ENCODE results near the gene RALGDS. TPM values are rescaled to one million over a fixed set of nuclear protein-coding genes. Genes with fewer than 3 reads are reported as not detected.
A peak's percentile ranks its signal among the peaks of the same experiment; 100 is the strongest.

The RALGDS gene
- total RNA-seq, 1 donor from 2014 or later = 33.7 TPM

DNA sequence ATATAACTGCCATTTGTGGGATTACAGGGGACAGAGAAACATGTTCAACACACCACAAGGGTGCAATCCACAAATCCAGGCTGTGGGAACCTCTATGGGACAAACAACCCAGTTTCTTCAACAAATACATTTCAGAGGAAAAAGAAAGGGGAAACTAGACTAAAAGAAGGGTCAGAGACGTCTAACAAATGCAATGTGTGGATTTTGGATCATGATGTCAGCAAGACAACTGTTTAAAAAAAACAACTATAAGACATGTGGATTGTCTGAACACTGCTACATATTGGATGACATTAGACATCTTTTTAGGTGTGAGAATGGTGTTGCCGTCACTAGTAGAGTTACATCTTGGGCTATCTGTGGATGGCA, 3.9 kb upstream of the RALGDS start:
- no peak for ATAC-seq
- intact Hi-C loops (cut with DNase I) = no loop called here
- DNase-seq (ENCODE audit: missing footprints) = no peak

DNA sequence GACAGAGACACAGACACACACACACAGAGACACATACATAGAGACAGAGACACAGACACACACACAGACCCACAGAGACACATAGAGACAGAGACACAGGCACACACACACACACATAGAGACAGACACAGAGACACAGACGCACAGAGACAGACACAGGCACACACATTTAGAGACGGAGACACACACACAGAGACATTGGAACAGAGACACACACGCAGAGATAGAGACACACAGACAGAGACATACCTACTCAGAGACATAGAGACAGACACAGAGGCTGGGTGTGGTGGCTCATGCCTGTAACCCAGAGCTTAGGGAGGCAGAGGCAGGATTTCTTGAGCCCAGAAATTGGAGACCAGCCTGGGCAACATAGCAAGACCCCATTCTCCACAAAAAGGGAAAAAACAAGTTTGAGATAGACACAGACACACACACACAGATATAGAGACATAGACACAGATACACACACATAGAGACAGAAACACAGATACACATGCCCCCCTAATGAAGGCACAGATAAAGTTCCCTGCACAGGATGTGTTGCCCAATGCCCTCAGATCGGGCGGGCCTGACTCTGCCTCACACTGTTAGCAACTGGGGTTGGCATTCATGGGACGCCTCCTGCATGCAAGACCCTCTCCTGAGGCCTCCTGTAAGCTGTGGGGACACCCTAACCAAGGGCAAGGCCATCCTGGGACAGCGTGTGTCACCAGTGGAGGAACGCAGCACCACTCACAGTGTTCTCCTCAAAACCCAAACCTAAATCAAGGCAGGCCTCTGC, 3.3 kb upstream of the RALGDS start:
- intact Hi-C loops (cut with DNase I) = no loop called here
- DNase-seq (ENCODE audit: missing footprints) = no peak
- ATAC-seq = no peak

DNA sequence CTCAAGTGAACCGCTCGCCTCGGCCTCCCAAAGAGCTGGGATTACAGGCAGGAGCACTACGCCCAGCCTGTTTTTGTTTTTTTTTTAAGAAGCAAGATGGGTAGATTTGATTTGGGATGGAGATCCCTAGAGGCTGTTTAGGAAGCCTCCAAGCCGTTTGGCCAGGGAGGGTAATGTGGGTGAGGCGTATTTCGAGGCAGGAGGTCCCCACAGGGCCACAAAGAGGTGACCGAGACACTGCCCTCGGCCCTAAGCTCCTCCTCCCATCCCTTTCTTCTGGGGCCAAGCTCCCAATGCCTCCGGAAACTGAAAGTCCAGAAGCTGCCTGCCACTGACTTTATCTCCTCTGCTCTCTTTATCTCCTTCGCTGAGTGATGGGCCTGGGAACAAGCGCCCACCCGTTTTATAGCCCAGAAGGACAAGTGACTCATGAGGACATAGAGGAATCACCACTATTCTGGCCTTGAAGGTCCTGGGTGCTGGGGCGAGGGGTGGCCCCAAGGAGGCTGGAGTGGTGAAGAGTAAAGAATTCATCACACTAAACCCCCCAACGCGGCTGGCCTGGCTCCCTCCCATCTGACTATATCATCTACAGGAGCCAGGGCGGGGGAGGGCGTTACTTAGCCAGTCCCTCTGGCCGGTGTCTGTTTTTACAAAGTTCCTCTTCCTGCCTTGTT, 2.0 kb upstream of the RALGDS start:
- intact Hi-C loops (cut with DNase I) = no loop called here
- DNase-seq (ENCODE audit: missing footprints) (no peak), ATAC-seq (no peak)

DNA sequence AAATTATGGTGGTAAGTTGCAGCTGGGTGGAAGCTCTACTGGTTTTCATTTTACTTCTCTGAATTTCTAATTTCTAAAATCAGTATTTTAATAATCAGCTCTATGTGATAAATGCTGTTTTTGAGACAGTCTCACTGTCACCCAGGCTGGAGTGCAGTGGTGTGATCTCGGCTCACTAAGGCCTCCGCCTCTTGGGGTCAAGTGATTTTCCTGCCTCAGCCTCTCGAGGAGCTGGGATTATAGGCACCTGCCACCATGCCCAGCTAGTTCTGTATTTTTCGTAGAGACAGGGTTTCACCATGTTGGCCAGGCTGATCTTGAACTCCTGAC, 1.5 kb upstream of the RALGDS start:
- intact Hi-C loops (cut with DNase I) = no loop called here
- DNase-seq (ENCODE audit: missing footprints) = no peak
- no peak for ATAC-seq

DNA sequence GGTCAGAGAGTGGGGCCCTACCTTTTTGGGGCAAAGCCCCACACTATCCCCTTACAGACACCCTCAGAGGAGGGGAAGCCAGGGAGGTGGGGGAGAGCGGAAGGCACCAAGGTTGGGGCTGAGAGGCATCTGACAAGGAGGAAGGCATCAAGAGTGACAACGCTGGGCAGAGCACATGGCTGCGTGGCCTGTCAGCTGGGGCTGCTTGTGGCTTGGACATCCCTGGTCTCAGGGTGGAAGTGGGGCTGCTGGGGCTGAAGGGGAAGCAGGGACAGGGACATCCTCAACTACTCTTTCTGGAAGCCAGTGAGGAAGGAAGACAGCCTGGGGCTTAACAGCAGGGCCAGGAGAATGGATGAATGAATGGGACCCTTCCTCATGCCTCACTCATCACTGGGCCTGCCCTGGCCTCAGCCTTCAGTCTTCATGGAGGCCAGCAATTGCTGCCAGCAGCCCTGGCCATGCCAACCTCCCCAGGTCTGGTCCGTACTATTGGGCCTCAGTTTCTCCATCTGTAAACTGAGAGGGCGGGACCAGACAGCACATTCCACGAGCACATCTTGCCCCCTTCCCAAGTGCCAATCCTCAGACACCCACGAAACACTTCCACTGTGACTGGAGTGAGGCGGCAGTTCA, 993 bp upstream of the RALGDS start:
- intact Hi-C loops (cut with DNase I) = loop anchor here (2.0 kb wide), 1 partner anchor 23 kb away; no protein-coding TSS in a partner anchor
- DNase-seq (ENCODE audit: missing footprints) = no peak
- peak; percentile 0 for ATAC-seq

DNA sequence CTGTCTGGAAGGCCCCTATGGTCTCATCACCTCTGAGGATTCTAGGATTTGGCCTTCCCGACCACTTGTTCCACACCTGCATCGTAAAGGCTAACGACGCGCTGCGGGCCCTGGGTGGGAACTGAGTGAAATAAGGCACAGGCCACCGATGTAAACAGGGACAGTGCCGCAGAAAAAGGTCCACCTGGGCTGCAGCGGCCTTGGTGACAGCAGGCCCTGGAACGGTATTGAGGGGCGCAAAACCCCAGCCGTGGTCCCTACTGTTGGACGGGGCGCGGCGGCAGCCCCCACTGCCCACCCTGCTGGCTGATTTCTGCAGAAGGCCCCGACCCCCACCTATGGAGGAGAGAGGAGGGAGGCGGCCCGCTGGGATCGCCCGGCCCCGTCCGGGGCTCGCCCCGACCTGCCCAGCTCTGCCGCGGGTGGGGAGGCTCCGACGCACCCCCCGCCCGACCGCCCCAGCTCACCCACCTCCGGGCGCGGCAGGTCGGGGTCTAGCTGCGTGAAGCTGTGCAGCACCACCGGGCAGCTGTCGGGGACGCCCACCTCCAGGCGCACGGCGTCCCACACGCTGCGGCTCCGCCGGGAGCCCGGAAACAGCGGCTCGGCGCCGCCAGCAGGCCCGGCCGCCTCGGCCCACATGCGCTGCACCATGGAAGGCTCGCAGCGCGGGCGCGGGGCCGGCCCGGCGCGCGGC, 391 bp downstream of the RALGDS start:
- ATAC-seq (peak; percentile 4), DNase-seq (ENCODE audit: missing footprints) (peak; percentile 57)
- intact Hi-C loops (cut with DNase I) = loop anchor here (2.0 kb wide), 1 partner anchor 24 kb away; no protein-coding TSS in a partner anchor

DNA sequence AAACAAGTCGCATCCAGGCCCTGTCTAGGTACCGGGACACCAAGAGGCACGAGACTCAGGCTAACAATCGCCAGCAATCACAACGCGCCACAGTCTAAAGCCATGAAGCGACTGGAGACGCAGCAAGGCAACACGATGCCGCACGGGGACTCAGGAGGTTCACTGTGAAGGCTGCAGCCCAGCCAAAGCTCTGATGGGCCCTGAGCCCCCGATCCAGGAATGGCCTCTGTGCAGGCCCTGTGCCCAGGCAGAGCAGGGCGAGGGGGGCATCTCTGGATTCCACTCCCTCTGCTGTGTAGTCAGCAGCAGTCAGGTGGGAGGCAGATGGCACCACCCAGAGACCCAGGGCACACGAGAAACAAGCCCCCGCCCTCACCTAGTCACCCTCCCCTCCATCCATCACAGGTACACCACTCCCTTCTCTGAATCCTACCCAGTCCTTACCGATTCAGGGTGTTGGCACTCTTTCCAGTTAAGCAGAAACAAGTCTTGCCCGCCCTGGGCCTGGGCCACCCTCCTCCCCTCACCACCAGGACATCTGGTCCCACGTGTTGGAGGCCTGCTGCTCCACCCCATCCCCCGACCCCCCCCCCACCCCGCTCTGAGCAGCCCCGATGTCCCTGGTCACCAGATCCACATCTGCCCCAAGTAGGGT, 1.1 kb downstream of the RALGDS start:
- ATAC-seq = no peak
- peak; percentile 60 for DNase-seq (ENCODE audit: missing footprints)

DNA sequence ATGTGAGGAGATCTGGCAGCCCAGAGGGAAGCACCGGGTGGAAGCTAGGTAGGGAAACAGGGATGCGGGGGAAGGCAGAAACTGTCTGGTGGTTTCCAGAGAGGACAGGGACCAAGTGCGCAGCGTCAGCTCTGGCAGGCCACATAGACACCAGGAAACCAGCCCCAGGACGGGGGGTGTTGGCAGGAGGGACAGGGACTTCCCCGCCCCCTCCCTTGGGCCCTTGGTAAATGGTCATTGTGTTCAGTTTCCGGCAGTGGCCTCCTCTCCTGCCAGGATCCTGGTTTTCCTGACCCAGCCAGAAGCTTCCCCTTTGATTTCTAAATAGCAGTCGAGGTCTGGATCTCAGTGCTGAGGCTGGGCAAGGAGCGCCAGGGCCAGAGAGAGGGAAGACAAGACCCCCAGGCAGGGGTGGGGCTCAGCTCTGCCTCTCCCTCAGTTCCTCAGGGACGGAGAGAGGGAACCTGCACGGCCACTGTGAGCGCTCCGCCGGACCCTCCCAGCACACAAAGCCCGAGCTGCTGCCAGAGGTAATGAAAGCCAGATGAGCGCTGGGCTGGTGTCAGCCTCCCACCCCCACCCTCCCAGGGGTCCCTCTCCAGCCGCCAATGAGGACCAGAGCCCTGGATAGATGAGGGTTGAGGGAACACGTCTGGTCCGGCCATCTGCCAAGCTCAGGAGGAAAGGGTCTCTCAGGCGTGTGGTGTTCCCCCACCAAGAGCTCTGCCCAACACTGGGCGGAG, 1.8 kb downstream of the RALGDS start:
- DNase-seq (ENCODE audit: missing footprints) = peak; percentile 75
- ATAC-seq = no peak
- intact Hi-C loops (cut with DNase I) = loop anchor here (2.0 kb wide), 1 partner anchor 16 kb away; no protein-coding TSS in a partner anchor

More for the DNA sequence above, 1.1 kb downstream of the RALGDS start:
- intact Hi-C loops (cut with DNase I) = loop anchor here (2.0 kb wide), 2 partner anchors 15 to 25 kb away; no protein-coding TSS in a partner anchor

DNA sequence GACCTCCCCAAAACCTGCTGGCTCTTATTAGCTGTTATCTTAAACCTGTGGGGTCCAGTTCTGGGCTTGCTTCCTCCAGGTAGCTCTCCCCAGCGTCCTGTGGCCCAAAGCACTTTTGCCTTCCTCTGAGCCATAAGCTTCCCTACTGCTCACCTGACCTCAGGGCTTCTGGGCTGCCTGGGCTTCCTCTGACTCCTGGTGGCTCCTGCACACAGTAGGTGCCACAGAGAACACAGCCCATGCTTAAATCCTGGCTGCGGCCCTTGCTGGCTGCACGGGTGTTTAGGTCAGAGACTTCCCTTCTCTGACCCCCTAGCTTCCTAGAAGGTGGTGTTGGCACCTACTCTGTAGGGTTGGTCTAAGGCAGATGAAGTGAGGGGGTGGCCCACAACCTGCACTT, 2.5 kb downstream of the RALGDS start:
- DNase-seq (ENCODE audit: missing footprints) (peak; percentile 39), ATAC-seq (no peak)
- intact Hi-C loops (cut with DNase I) = loop anchor here (2.0 kb wide), 1 partner anchor 16 kb away; no protein-coding TSS in a partner anchor

DNA sequence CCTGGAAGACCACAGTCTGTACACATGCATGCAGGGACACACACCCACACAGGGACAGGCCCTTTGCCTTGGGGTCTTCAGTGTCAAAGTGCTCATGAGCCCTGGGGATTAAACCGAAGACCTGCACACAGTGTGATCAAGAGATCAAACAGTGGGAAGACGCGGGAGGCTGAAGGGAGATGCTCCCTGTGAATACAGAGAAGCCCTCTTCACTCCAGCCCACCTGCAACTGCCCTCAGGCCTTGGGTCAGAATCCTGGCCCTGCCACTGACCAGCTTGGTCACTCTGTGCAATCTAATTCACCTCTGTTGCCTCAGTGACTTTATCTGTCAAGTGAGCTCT, 2.9 kb downstream of the RALGDS start:
- intact Hi-C loops (cut with DNase I) = loop anchor here (2.0 kb wide), 1 partner anchor 17 kb away; no protein-coding TSS in a partner anchor
- ATAC-seq (no peak), DNase-seq (ENCODE audit: missing footprints) (peak; percentile 4)

DNA sequence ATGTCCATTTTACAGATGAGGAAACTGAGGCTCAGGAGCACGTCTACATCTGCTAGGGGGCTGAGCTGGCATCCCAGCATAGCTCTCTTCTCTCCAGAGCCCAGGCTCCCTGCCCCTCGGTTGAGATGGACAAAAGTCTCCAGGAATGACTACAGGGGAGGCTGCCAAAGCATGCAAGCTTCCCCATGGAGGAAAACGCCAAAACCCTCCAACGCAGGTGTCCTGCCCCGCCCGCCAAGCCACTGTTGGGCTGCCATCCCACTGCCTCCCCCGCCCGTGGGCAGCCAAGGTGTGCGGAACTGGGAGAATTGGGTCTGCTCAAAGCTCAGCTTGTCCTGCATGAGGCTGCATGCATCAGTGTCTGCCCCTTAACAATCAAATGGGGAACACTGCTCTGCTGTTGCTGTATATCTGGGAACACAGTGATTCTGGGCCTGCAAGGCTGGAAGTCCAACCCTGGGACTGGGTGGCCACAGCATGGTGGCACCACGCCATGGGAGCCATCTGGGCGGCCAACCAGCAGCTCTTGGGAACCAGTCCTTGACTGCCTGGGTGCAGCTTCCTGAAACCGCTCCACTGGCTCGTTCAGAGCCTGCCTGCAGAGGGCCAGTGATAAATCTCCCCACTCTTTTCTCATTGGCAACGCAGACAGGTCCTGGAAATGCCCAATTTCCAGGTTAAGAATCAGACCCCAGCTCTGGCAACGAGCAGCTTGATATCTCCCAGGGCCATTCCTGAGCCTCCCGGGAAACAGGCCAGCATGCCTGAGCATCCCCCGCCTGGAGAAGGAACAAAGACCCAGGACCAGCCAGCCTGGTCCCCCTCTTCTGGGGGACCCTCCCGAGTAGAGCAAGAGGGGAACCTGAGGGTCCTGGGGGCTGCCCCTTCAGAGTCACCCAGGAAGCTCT, 3.5 kb downstream of the RALGDS start:
- no peak for ATAC-seq
- DNase-seq (ENCODE audit: missing footprints) = peak; percentile 79
- intact Hi-C loops (cut with DNase I) = loop anchor here (2.0 kb wide), 1 partner anchor 17 kb away; no protein-coding TSS in a partner anchor

DNA sequence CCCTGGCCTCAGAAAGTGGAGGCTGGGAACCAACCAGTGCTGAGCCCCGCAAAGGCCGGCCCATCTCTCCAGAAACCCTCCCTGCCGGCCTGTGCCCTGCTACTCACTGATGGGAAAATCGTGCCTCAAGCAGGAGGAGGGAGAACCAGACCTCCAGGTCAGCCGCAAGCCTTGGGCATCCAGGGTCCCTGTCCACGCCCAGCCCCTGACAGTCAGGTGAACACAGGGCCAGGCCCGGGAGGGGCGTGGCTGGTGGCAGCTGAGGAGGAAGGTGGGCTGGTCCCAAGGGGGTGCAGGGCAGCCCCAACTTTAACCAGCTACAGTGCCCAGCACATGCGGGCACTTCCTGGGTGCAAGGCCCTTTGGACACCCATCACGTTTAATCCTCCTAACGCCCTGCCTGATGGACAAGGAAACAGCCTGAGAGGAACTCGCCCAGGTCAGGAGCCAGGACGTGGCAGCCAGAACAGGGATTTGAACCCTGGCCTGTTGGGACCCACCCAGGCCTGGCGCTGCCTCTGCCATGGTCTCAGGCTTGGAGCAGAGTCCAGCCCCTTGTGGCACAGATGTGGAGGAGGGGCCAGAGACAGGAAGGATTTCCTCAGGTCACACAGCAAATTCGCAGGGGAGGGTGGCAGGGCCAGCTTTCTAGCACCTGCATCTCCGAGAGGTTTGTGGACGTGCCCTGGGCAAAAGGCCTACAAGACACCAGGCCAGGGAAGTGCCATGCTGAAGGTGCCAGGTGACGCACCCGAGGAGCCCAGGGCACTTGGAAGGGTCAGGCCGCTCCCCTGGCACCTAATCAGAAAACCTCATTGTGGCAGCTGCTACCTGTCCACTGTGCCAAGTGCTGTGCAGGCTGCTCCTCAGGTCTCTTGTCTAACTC, 4.5 kb downstream of the RALGDS start:
- intact Hi-C loops (cut with DNase I) = no loop called here
- DNase-seq (ENCODE audit: missing footprints) (peak; percentile 56), ATAC-seq (no peak)

DNA sequence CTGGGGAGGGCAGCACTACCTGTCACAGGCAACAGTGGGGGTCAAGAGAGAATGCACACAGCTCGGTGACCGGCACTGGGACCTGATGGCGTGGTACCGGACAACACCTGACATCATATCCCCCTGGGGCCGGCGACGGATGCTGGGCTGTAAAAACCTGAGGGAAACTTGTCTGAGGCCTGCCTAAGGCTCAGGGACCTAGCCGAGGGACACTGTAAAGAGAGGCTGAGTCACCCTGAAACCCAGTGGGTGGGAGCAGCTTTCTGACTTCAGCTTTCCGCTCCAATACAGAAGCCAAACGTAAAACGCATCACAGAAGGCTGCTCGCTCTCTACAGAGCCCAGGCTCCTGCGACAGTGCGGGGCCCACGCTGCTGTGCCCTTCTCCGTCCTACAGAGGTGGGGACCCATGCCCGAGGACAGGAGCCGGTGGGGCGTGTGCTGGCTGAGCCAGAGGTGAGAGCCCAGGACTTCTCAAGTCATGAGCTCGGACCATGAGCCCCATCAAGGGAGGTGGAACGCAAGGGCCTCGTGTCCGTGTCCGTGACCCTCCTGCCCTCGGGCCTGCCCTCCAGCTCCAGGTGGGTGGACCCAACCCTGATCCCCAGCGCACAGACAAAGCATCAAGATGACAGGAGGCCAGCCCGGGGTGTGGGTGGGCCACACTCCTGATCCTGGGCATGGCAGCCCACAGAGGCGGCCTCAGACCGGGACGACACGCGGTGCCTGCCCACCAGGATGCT, 5.3 kb downstream of the RALGDS start:
- ATAC-seq (no peak), DNase-seq (ENCODE audit: missing footprints) (peak; percentile 45)
- intact Hi-C loops (cut with DNase I) = no loop called here

DNA sequence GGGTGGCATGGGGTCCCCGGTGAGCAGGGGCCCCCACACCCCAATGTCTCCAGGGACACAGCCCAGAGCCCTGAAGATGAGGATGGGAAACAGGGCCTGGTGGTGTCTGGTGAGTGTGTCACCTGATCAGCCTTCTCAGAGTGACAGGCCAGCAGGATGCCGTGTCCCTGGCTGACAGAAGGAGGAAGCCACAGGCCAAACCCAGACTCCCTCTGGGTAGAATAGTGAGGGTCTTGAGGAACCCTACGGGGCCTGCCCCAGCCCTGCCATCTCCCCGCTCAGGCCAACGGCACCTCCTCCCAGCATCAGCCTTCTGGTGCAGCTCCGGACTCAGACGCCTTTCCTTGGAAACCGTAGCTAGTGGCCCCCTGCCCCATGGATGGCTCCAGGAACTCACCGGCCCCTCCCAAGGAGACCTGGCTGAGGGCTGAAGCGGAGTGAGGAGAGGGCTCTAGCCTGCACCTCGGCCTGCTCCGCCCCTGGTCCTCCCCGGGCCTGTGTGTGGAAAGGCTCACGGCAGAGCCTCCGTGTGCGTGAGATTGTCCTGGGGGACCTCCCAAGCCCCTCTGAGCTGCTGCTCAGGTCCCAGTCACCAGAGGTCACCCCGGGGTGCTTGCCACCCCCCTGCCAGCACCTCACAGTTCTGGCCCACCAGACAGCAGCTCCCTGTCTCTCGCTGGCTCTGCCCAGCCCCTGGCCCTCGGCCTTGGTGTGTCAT, 6.0 kb downstream of the RALGDS start:
- DNase-seq (ENCODE audit: missing footprints) (peak; percentile 67), ATAC-seq (peak; percentile 3)
- intact Hi-C loops (cut with DNase I) = no loop called here
